WERI-Rb-1 (cell line): ENCODE measurements around the gene MTMR12.
"Not testable (repeated sequence)": the region's sequence is repeated elsewhere in the genome, so short reads cannot be mapped to it uniquely, and the experiment has no call there.

ENCODE experiments used
- DNase-seq: peaks from one replicate; pipeline ENCODE4 v3.0.0-alpha.2; 2020
- H3K27ac ChIP-seq: fragments of 250-450 bp; sonication (Bioruptor Pico); 2 replicates; pipeline ENCODE4 v1.5.1; 2020; ENCODE audit warnings: mild to moderate bottlenecking, moderate library complexity
- H3K27me3 ChIP-seq: fragments of 250-450 bp; sonication (Bioruptor Pico); 2 replicates; pipeline ENCODE4 v1.5.1; 2021; ENCODE audit warnings: mild to moderate bottlenecking, low read depth, moderate library complexity; ENCODE audit not compliant: insufficient read depth, severe bottlenecking
- H3K36me3 ChIP-seq: fragments of 250-450 bp; sonication (Bioruptor Pico); 2 replicates; pipeline ENCODE4 v1.5.1; 2020; ENCODE audit warnings: mild to moderate bottlenecking, moderate library complexity
- H3K4me3 ChIP-seq: 2 replicates; pipeline ENCODE4 v1.5.1; 2011; ENCODE audit warnings: low read depth, mild to moderate bottlenecking, control low read depth, low read length
- H3K9me3 ChIP-seq: fragments of 250-450 bp; sonication (Bioruptor Pico); 2 replicates; pipeline ENCODE4 v1.5.1; 2021; ENCODE audit warnings: mild to moderate bottlenecking, moderate library complexity; ENCODE audit not compliant: severe bottlenecking
- CTCF ChIP-seq: IDR thresholded peaks from 2 replicates; pipeline ENCODE4 v1.5.1; 2011; ENCODE audit warnings: low read depth, mild to moderate bottlenecking, control low read depth, inconsistent platforms, low read length

MTMR12 gene

GRCh38 chr5:32291591-32291990 lies 21.1 kb downstream of the MTMR12 start:
- H3K27me3 ChIP-seq = no peaks in the 10 kb centered on the region
- TF ChIP-seq CTCF = no peak
- DNase-seq = no peak
- H3K4me3 ChIP-seq = no peak overlapping the region
- peaks cover 13% of the 10 kb centered on the region for H3K36me3 ChIP-seq
- no peak overlapping the region for H3K27ac ChIP-seq
- no peaks in the 10 kb centered on the region for H3K9me3 ChIP-seq

DNA sequence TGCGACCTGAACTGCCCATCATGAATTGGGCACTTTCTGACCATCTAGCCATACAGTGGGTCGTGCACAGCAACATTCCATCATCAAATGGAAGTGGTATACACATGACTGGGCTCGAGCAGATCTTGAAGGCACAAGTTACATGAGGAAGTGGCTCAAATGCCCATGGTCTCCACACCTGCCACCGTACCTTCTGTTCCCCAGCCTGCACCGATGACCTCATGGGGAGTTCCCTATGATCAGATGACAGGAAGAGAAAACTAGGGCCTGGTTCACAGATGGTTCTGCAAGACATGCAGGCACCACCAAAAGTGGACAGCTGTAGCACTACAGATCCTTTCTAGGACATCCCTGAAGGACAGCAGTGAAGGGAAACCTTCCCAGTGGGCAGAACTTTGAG lies 21.8 kb downstream of the MTMR12 start:
- H3K27ac ChIP-seq = no peak overlapping the region
- no peak for DNase-seq
- H3K4me3 ChIP-seq = no peak overlapping the region
- no peaks in the 10 kb centered on the region for H3K27me3 ChIP-seq
- no peak for TF ChIP-seq CTCF
- peaks cover 10% of the 10 kb centered on the region; the same call in 1 of the 2 replicates for H3K36me3 ChIP-seq
- no peaks in the 10 kb centered on the region for H3K9me3 ChIP-seq

GRCh38 chr5:32290501-32290900 lies 22.2 kb downstream of the MTMR12 start:
- not testable (repeated sequence) for H3K4me3 ChIP-seq, H3K27ac ChIP-seq, DNase-seq, H3K36me3 ChIP-seq, H3K9me3 ChIP-seq, H3K27me3 ChIP-seq

DNA sequence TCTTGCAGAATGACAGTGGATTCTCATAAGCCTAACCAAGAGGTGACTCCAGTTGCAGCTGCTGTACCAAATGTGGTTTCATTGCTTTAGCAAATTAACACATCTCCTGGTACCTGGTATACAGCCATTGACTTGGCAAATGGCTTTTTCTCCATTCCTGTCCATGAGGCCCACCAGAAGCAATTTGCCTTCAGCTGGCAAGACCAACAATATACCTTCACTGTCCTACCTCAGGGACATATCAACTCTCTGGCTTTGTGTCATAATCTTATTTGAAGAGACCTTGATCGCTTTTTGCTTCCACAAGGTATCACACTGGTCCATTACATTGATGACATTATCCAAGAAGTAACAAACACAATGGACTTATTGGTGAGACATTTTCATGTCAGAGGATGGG lies 22.8 kb downstream of the MTMR12 start:
- H3K27me3 ChIP-seq, H3K36me3 ChIP-seq, H3K4me3 ChIP-seq, H3K9me3 ChIP-seq, H3K27ac ChIP-seq, DNase-seq: not testable (repeated sequence)

DNA sequence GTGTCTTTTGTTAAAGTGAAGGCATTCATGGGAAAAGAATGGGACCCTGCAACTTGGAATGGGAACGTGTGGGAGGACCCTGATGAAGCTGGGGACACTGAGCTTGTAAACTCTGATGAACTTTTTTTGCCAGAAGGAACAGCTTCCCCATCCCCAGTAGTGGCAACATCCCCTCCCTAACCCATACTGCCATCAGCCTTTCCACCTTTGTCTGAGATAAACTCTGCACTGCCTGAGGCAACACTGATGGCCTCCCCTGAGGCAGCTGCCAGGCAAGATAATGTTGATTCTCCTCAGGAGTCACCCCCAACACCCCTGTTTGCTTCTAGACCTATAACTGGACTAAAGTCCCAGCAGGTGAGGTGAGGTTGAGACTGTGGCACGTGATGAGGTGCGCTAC lies 24.6 kb downstream of the MTMR12 start:
- not testable (repeated sequence) for H3K27ac ChIP-seq, H3K9me3 ChIP-seq, H3K27me3 ChIP-seq, H3K36me3 ChIP-seq, H3K4me3 ChIP-seq, DNase-seq

- not testable (repeated sequence) for H3K9me3 ChIP-seq, H3K27me3 ChIP-seq, H3K36me3 ChIP-seq, H3K27ac ChIP-seq, DNase-seq, H3K4me3 ChIP-seq
Observed at GRCh38 chr5:32287525-32287924, 25.2 kb downstream of the MTMR12 start.

- H3K27me3 ChIP-seq = no peaks in the 10 kb centered on the region
- no peak overlapping the region for H3K27ac ChIP-seq
- H3K36me3 ChIP-seq = no peaks in the 10 kb centered on the region; the same call in 1 of the 2 replicates
Observed at GRCh38 chr5:32285510-32286138, 27.1 kb downstream of the MTMR12 start.

More at GRCh38 chr5:32285510-32286138, 27.1 kb downstream of the MTMR12 start:
- no peak for TF ChIP-seq CTCF
- no peaks in the 10 kb centered on the region for H3K9me3 ChIP-seq
- no peak for DNase-seq
- H3K4me3 ChIP-seq = no peak overlapping the region
